Heart left ventricle (tissue), 16 donors: Measurements from ENCODE around the gene ABCF3. TPM values are rescaled to one million over a fixed set of nuclear protein-coding genes. Genes with fewer than 3 reads are reported as not detected.

Experiments used
- ATAC-seq, 4 donors: fragments of 200-7000 bp; cut with Tn5 transposase; one replicate each; pipeline ENCODE4 v1.9.1; 2020 to 2022; ENCODE audit warnings: moderate library complexity in 4 of 4, mild to moderate bottlenecking in 3 of 4, moderate number of reproducible peaks in 1 of 4
- DNase-seq, 5 donors: peaks; one replicate each; pipeline ENCODE4 v3.0.0-alpha.2; 2020
- H3K27ac ChIP-seq, 12 donors: fragments of 200-600 bp; sonication (generic) in 4 of 12; one replicate each; pipeline versions ENCODE4 v1.5.0 to v1.8.0; 2016 to 2022; ENCODE audit warnings: mild to moderate bottlenecking in 2 of 12
- H3K27me3 ChIP-seq, 9 donors: fragments of 200-600 bp; sonication (generic) in 2 of 9; one replicate each; pipeline versions ENCODE4 v1.5.1 to v1.8.0; 2016 to 2022; ENCODE audit warnings: mild to moderate bottlenecking in 3 of 9
- H3K36me3 ChIP-seq, 9 donors: fragments of 200-600 bp; sonication (generic) in 2 of 9; one replicate each; pipeline versions ENCODE4 v1.5.0 to v1.8.0; 2018 to 2022; ENCODE audit warnings: mild to moderate bottlenecking in 2 of 9
- H3K4me1 ChIP-seq, 12 donors: fragments of 200-600 bp; sonication (generic) in 4 of 12; one replicate each; pipeline versions ENCODE4 v1.5.0 to v1.8.0; 2016 to 2022; ENCODE audit warnings: mild to moderate bottlenecking in 3 of 12
- H3K4me3 ChIP-seq, 12 donors: fragments of 200-600 bp; sonication (generic) in 4 of 12; one replicate each; pipeline versions ENCODE4 v1.5.0 to v1.8.0; 2017 to 2022; ENCODE audit warnings: mild to moderate bottlenecking in 9 of 12, moderate library complexity in 4 of 12
- H3K9me3 ChIP-seq, 12 donors: fragments of 200-600 bp; sonication (generic) in 4 of 12; one replicate each; pipeline versions ENCODE4 v1.5.0 to v1.8.0; 2016 to 2022; ENCODE audit warnings: mild to moderate bottlenecking in 1 of 12
- POLR2A ChIP-seq, 2 donors: fragments of 450-650 bp; IDR thresholded peaks; one replicate each; pipeline ENCODE4 v1.6.1; 2017; ENCODE audit warnings: antibody characterized with exemption in 2 of 2, mild to moderate bottlenecking in 2 of 2, moderate library complexity in 2 of 2
- WGBS, 4 donors: extraction: QIAGEN DNeasy Blood & Tissue Kit in 2 of 4; methylation state at CpG; one replicate each; pipeline versions ENCODE4 v1.1.5 to v1.1.7; 2013 to 2018; 5-methylcytosine and 5-hydroxymethylcytosine counted together
- intact Hi-C, 10 donors: fragments of 100-400 bp; cut with DNase I; formaldehyde crosslinking; loops; one replicate each; pipeline versions ENCODE4 v1.11.1 to v1.14.2; 2022
- polyA plus RNA-seq, 2 donors: library from polyadenylated mRNA; stranded (reverse); fragments of 200-250 nt; gene quantifications; one replicate each; pipeline ENCODE4 v1.2.3, GENCODE V29; 2013
- total RNA-seq, 9 donors: library from RNA; depleted of rRNA in 2 of 9; stranded (reverse); fragments of >200 nt in 2 of 9; fragmentation: NEBNext Ultra II Directional in 3 of 9; extraction: Animal tissue kit (Norgen Biotek cat#: 25700) in 3 of 9; gene quantifications; one replicate each; pipeline versions ENCODE4 v1.1.0 to v1.2.4, GENCODE V29; 2016 to 2023
- TF ChIP-seq, protein P1 (sequence below), 12 donors: fragments of 200-600 bp; sonication (generic) in 4 of 12; IDR thresholded peaks; one replicate each; pipeline versions ENCODE4 v1.5.0 to v1.8.0; 2018 to 2022; ENCODE audit warnings: antibody characterized with exemption in 12 of 12, mild to moderate bottlenecking in 5 of 12
- donor health status: ischemic (EF 13 %, LVEDD 7.1; RV severe dilation, severe dysfunction).
- donor health status: healthy with polysubstance abuse.
- donor health status: DM: no; HTN: yes; CAD: no.
- donor health status: DM: no; HTN: no; CAD: no.
- donor health status: ischemic (EF 25% LVEDD 6.9; RV normal size, moderate dysfunction).
- donor health status: ischemic (EF 25% LVEDD 5.7; RV mildly dilated, moderate dysfunction).
- donor health status: healthy.
- donor health status: DM: yes; HTN: yes; CAD: no.
- donor health status: ischemic (EF 35%, LVEDD 5.7; RV mildly dilated, moderate dysfunction).
- donor health status: nonischemic (EF 11% LVEDD 7.7; RV severe dilation, severe dysfunction).
- donor health status: DM: yes; HTN: yes; CAD: no.
- donor health status: PGD.
- donor health status: ischemic (EF 29% LVEDD 5.4; RV normal size, mild dysfunction).
- donor health status: nonischemic (EF 23%, LVEDD 6.1; RV moderate dilation, normal function).

Gene ABCF3
- total and polyA plus RNA-seq, 11 donors, result 58.2 to 81.9 (median 69.2) TPM

- intact Hi-C loops, result no loop called here
- TF ChIP-seq POLR2A (IDR thresholded peaks at IDR 0.05), result no peak
- TF ChIP-seq, protein P1, sequence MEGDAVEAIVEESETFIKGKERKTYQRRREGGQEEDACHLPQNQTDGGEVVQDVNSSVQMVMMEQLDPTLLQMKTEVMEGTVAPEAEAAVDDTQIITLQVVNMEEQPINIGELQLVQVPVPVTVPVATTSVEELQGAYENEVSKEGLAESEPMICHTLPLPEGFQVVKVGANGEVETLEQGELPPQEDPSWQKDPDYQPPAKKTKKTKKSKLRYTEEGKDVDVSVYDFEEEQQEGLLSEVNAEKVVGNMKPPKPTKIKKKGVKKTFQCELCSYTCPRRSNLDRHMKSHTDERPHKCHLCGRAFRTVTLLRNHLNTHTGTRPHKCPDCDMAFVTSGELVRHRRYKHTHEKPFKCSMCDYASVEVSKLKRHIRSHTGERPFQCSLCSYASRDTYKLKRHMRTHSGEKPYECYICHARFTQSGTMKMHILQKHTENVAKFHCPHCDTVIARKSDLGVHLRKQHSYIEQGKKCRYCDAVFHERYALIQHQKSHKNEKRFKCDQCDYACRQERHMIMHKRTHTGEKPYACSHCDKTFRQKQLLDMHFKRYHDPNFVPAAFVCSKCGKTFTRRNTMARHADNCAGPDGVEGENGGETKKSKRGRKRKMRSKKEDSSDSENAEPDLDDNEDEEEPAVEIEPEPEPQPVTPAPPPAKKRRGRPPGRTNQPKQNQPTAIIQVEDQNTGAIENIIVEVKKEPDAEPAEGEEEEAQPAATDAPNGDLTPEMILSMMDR (IDR thresholded peaks at IDR 0.05), result no peak
- ATAC-seq (no peak), DNase-seq (no peak)
- WGBS, 4 donors, result 92 to 98% (median 97%) methylated on average over 3 of the region's 3 CpGs
- Histone ChIP-seq H3K4me3 (no peak overlapping the region), H3K4me1 (peaks cover 0 to 37% (median 21%) of the 10 kb centered on the region in 12 donors), H3K9me3 (no peaks in the 10 kb centered on the region), H3K27ac (no peak overlapping the region), H3K27me3 (no peaks in the 10 kb centered on the region), H3K36me3 (peaks cover 0 to 81% (median 77%) of the 10 kb centered on the region in 9 donors)
Measured at GRCh38 chr3:184165543-184165942, 20.5 kb upstream of the ABCF3 start.

DNA sequence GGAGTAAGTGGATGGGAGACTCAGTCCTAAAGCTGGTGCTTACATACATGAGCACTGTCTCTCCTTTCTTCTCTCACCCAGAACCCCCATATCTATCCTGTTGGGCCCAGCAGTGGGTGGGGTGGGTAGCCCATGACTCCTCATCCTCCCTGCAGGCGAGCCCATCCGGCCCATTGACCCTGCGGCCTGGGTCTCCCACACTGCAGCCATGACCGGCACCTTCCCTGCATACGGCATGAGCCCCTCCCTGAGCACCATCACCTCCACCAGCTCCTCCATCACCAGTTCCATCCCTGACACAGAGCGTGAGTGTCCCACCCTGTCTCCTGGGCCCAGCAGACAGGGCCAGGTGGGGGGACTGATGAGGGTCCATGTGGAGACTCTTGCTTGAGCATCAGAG, 19.3 kb upstream of the ABCF3 start:
- H3K27ac ChIP-seq, result no peak overlapping the region
- TF ChIP-seq, protein P1 (IDR thresholded peaks at IDR 0.05), result no peak
- TF ChIP-seq POLR2A (IDR thresholded peaks at IDR 0.05), result no peak
- H3K4me1 ChIP-seq, result peaks cover 0 to 26% (median 11%) of the 10 kb centered on the region in 12 donors
- H3K9me3 ChIP-seq, result no peaks in the 10 kb centered on the region
- H3K27me3 ChIP-seq, result no peaks in the 10 kb centered on the region
- H3K36me3 ChIP-seq, result peaks cover 0 to 92% (median 89%) of the 10 kb centered on the region in 9 donors
- 87 to 100% (median 94%) methylated on average over 4 to 6 of the region's 6 CpGs for WGBS, 4 donors
- intact Hi-C loops, result no loop called here
- ATAC-seq (no peak), DNase-seq (no peak)
- no peak overlapping the region for H3K4me3 ChIP-seq

- Histone ChIP-seq H3K27ac (peak overlapping the region in 3 of 12 donors; percentile 0 to 41 (median 34)), H3K36me3 (peaks cover 0 to 100% (median 95%) of the 10 kb centered on the region in 9 donors), H3K4me3 (no peak overlapping the region), H3K4me1 (peaks cover 0 to 15% (median 4%) of the 10 kb centered on the region in 12 donors), H3K27me3 (no peaks in the 10 kb centered on the region), H3K9me3 (no peaks in the 10 kb centered on the region)
- intact Hi-C loops, result no loop called here
- WGBS, 4 donors, result 77 to 95% (median 94%) methylated on average over 4 to 8 of the region's 8 CpGs
- no peak for TF ChIP-seq POLR2A (IDR thresholded peaks at IDR 0.05)
- TF ChIP-seq, protein P1 (IDR thresholded peaks at IDR 0.05), result no peak
- DNase-seq, result no peak
- ATAC-seq, result no peak
Measured at GRCh38 chr3:184167786-184168185, 18.2 kb upstream of the ABCF3 start.

DNA sequence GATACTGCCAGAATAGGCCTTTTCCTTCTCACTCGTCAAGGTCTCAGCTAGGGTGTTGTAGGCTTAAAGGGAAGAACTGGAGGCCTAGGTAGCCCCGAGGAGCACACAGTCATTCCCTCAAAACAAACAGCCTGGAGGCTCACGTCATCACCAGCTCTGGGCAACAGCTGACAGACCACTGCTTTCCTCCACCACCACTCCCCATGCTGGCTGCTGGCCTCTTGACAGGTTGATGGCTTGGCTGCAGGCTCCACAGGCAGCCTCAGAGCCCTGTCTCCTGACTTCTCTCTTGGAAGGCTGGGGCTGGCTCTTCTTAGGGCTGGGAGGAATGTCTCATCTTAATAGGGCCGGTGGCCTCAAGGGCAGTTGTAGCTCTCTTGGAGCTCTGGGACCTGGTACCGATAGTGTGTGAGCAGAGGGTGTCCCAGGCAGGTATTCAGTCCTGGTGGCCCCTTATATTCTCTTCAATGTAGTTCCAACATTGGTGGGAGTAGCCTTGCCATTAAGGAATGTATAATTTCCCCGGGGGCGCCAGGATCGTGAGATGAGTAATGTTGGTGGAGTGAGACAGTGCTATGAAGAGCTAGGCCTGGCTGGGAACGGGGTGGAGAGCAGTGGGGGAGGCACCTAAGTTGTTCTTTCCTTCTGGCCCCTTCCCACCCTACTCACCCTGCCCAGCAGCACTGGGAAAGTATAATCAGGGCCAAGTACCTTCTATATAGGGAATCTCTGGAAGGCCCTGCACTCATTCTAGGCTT, 17.5 kb upstream of the ABCF3 start:
- Histone ChIP-seq H3K4me3 (no peak overlapping the region), H3K9me3 (no peaks in the 10 kb centered on the region), H3K4me1 (peaks cover 0 to 8% (median 2%) of the 10 kb centered on the region in 12 donors), H3K36me3 (peaks cover 0 to 98% (median 92%) of the 10 kb centered on the region in 9 donors), H3K27ac (peak overlapping the region in 5 of 12 donors; percentile 0 to 41 (median 24)), H3K27me3 (no peaks in the 10 kb centered on the region)
- TF ChIP-seq POLR2A (IDR thresholded peaks at IDR 0.05), result no peak
- TF ChIP-seq, protein P1 (IDR thresholded peaks at IDR 0.05), result no peak
- ATAC-seq, result peak in 3 of 4 donors; percentile 14 to 60 (median 35)
- intact Hi-C loops, result no loop called here
- peak in 1 of 5 donors; percentile 32 for DNase-seq
- 68 to 76% (median 71%) methylated on average over 9 of the region's 9 CpGs for WGBS, 4 donors
